ENCODE data around the gene ARHGAP15. TPM values are rescaled to one million over a fixed set of nuclear protein-coding genes. Genes with fewer than 3 reads are reported as not detected.

The ARHGAP15 gene
- total and polyA plus RNA-seq, 2 experiments from 2014 or later: 0.26 TPM; not detected in 1

- TF ChIP-seq NANOG (IDR thresholded peaks at IDR 0.05; ENCODE audit: borderline replicate concordance) (no peak), STAT1 (IDR thresholded peaks at IDR 0.05; ENCODE audit: unreplicated experiment) (no peak), ZNF114 (CRISPR knock-in tag; IDR thresholded peaks at IDR 0.05) (no peak), CREB1 (CRISPR knock-in tag; IDR thresholded peaks at IDR 0.05; ENCODE audit: low read depth) (no peak)
These were observed 569.8 kb downstream of the ARHGAP15 start (continued) for GRCh38 chr2:143698888-143699570.

- ATAC-seq (no peak), DNase-seq (ENCODE audit: low spot score) (no peak)
- Histone ChIP-seq H3K79me2 (replicated peaks; ENCODE audit: insufficient read depth) (no peaks in the 10 kb centered on the region), H4K20me1 (replicated peaks; ENCODE audit: insufficient read depth) (no peaks in the 10 kb centered on the region), H3K36me3 (ENCODE audit: insufficient read depth) (no peaks in the 10 kb centered on the region), H3K27me3 (ENCODE audit: insufficient read depth) (no peaks in the 10 kb centered on the region), H3F3A (replicated peaks; ENCODE audit: low read depth) (no peaks in the 10 kb centered on the region), H2AFZ (no peak overlapping the region), H3K4me1 (ENCODE audit: insufficient read depth) (no peaks in the 10 kb centered on the region), H3K4me2 (no peak overlapping the region), H3K9me2 (ENCODE audit: insufficient read depth) (no peaks in the 10 kb centered on the region), H3K4me3 (no peak overlapping the region), H3K27ac (ENCODE audit: low read depth) (no peak overlapping the region)
- no peaks in the 10 kb centered on the region for H3K9me3 Mint-ChIP-seq
- H3K4me1 Mint-ChIP-seq: peaks cover 7% of the 10 kb centered on the region
- H3K27ac Mint-ChIP-seq: no peak overlapping the region
- no peaks in the 10 kb centered on the region for H3K27me3 Mint-ChIP-seq (ENCODE audit: insufficient read depth, low read depth, poor library complexity)
- H3K4me3 Mint-ChIP-seq: no peak overlapping the region
- no peaks in the 10 kb centered on the region for H3K36me3 Mint-ChIP-seq (ENCODE audit: low read depth)
- no peak for TF ChIP-seq ETS1 (IDR thresholded peaks at IDR 0.05)
- no peak for TF ChIP-seq CREB1 (CRISPR knock-in tag; IDR thresholded peaks at IDR 0.05; ENCODE audit: low read depth)
- TF ChIP-seq NANOG (IDR thresholded peaks at IDR 0.05; ENCODE audit: borderline replicate concordance): no peak
- no peak for TF ChIP-seq ZNF114 (CRISPR knock-in tag; IDR thresholded peaks at IDR 0.05)
- no peak for TF ChIP-seq REST (IDR thresholded peaks at IDR 0.05; ENCODE audit: unreplicated experiment)
- TF ChIP-seq JUNB (IDR thresholded peaks at IDR 0.05; ENCODE audit: unreplicated experiment): no peak
- no peak for TF ChIP-seq EZH2 (IDR thresholded peaks at IDR 0.05; ENCODE audit: low read depth, unreplicated experiment)
- no peak for TF ChIP-seq EZH2phosphoT487 (IDR thresholded peaks at IDR 0.05; ENCODE audit: unreplicated experiment)
- no peak for TF ChIP-seq ZNF462 (CRISPR knock-in tag; IDR thresholded peaks at IDR 0.05)
- no peak for TF ChIP-seq ZNF331 (CRISPR knock-in tag; IDR thresholded peaks at IDR 0.05; ENCODE audit: low read depth)
- TF ChIP-seq STAT1 (IDR thresholded peaks at IDR 0.05; ENCODE audit: unreplicated experiment): no peak
- TF ChIP-seq POLR2AphosphoS5 (IDR thresholded peaks at IDR 0.05; ENCODE audit: low read depth): no peak
These were observed 571.6 kb downstream of the ARHGAP15 start for GRCh38 chr2:143700865-143701264.

Measured in GM23338 (cell line).